Ovary (tissue), 9 donors: ENCODE measurements around the gene TMTC2. TPM values are rescaled to one million over a fixed set of nuclear protein-coding genes. Genes with fewer than 3 reads are reported as not detected.

ENCODE experiments used
- DNase-seq, 5 donors: peaks; one replicate each; pipeline ENCODE4 v3.0.0-alpha.2; 2019 to 2020
- H3K27ac ChIP-seq, 2 donors: fragments of 200-600 bp; one replicate each; pipeline versions ENCODE4 v1.5.1 to v1.8.0; 2019 to 2022
- H3K27me3 ChIP-seq: fragments of 200-600 bp; one replicate; pipeline ENCODE4 v1.8.0; 2022
- H3K36me3 ChIP-seq: fragments of 200-600 bp; sonication (generic); one replicate; pipeline ENCODE4 v1.5.1; 2019
- H3K4me1 ChIP-seq: one replicate; pipeline ENCODE4 v1.8.1; 2013; ENCODE audit warnings: mild to moderate bottlenecking, moderate library complexity; ENCODE audit not compliant: insufficient read depth
- H3K4me3 ChIP-seq: fragments of 200-600 bp; sonication (generic); one replicate; pipeline ENCODE4 v1.5.1; 2017
- H3K9me3 ChIP-seq, 2 donors: fragments of 200-600 bp in 1 of 2; sonication (generic) in 1 of 2; one replicate each; pipeline versions ENCODE4 v1.5.1 to v1.8.1; 2013 to 2019; ENCODE audit warnings: mild to moderate bottlenecking in 1 of 2, moderate library complexity in 1 of 2
- CTCF ChIP-seq, 3 donors: fragments of 450-650 bp in 2 of 3; fragments of 200-600 bp in 1 of 3; IDR thresholded peaks; one replicate each; pipeline versions ENCODE4 v1.5.1 to v1.8.0; 2016 to 2022; ENCODE audit warnings: antibody characterized with exemption in 3 of 3, mild to moderate bottlenecking in 1 of 3
- EP300 ChIP-seq: sonication (generic); formaldehyde crosslinking; IDR thresholded peaks from one replicate; pipeline ENCODE4 v1.6.1; 2017; ENCODE audit warnings: antibody characterized with exemption
- POLR2A ChIP-seq: fragments of 450-650 bp; IDR thresholded peaks from one replicate; pipeline ENCODE4 v1.6.1; 2017; ENCODE audit warnings: antibody characterized with exemption, mild to moderate bottlenecking, moderate library complexity
- WGBS, 3 donors: extraction: QIAGEN DNeasy Blood & Tissue Kit in 1 of 3; methylation state at CpG; one replicate each; pipeline versions ENCODE4 v1.1.5 to v1.1.7; 2013 to 2017; 5-methylcytosine and 5-hydroxymethylcytosine counted together
- intact Hi-C, 4 donors: fragments of 100-400 bp; cut with DNase I; formaldehyde crosslinking; loops; one replicate each; pipeline versions ENCODE4 v1.11.0 to v1.15.1; 2022 to 2023
- polyA plus RNA-seq, 2 donors: library from polyadenylated mRNA; stranded (reverse); fragments of 200-250 nt in 1 of 2; fragments of 350-450 nt in 1 of 2; fragmentation: Illumina TruSeq in 1 of 2; extraction: RNeasy Lipid Tissue Mini Kit (QIAGEN cat#74804) in 1 of 2; gene quantifications; one replicate each; pipeline ENCODE4 v1.2.3, GENCODE V29; 2013 to 2014
- total RNA-seq, 7 donors: library from RNA; depleted of rRNA in 2 of 7; stranded (reverse); fragments of >200 nt in 2 of 7; fragmentation: NEBNext Ultra II Directional in 3 of 7; extraction: Animal tissue kit (Norgen Biotek cat#: 25700) in 3 of 7; gene quantifications; one replicate each; pipeline versions ENCODE4 v1.1.0 to v1.2.4, GENCODE V29; 2016 to 2023
- donor health status: DM: no; HTN: no; CAD: no; lungs with moderate emphysema.
- donor health status: DM: no; HTN: no; CAD: no.
- donor health status: Bipolar disorder and iron deficiency.
- donor health status: DM: yes; HTN: yes; CAD: no.
- donor health status: DM: no; HTN: no; CAD: no.
- donor health status: DM: yes; HTN: yes; CAD: no.

Gene TMTC2
- total and polyA plus RNA-seq, 9 donors = 2.0 to 22.6 (median 5.6) TPM

GRCh38 chr12:82848845-82849244, 162.1 kb downstream of the TMTC2 start:
- WGBS, 3 donors = 90 to 94% (median 93%) methylated on average over 3 of the region's 3 CpGs

GRCh38 chr12:82852529-82852928, 165.8 kb downstream of the TMTC2 start:
- Histone ChIP-seq H3K4me3 (no peak overlapping the region), H3K9me3 (no peaks in the 10 kb centered on the region), H3K27ac (no peak overlapping the region), H3K27me3 (no peaks in the 10 kb centered on the region), H3K36me3 (no peaks in the 10 kb centered on the region), H3K4me1 (no peaks in the 10 kb centered on the region)
- DNase-seq = no peak
- TF ChIP-seq POLR2A (no peak), CTCF (IDR thresholded peaks at IDR 0.05) (no peak), EP300 (no peak)
- 74 to 91% (median 85%) methylated on average over 1 of the region's 1 CpG for WGBS, 3 donors
- intact Hi-C loops = no loop called here

More at GRCh38 chr12:82848845-82849244, 162.1 kb downstream of the TMTC2 start:
- H3K4me3 ChIP-seq = no peak overlapping the region
- no peak for DNase-seq
- intact Hi-C loops = no loop called here
- no peaks in the 10 kb centered on the region for H3K4me1 ChIP-seq
- no peak overlapping the region for H3K27ac ChIP-seq
- no peaks in the 10 kb centered on the region for H3K27me3 ChIP-seq
- H3K9me3 ChIP-seq = no peaks in the 10 kb centered on the region
- TF ChIP-seq EP300 = no peak
- no peak for TF ChIP-seq POLR2A
- TF ChIP-seq CTCF (IDR thresholded peaks at IDR 0.05) = no peak
- H3K36me3 ChIP-seq = no peaks in the 10 kb centered on the region

DNA sequence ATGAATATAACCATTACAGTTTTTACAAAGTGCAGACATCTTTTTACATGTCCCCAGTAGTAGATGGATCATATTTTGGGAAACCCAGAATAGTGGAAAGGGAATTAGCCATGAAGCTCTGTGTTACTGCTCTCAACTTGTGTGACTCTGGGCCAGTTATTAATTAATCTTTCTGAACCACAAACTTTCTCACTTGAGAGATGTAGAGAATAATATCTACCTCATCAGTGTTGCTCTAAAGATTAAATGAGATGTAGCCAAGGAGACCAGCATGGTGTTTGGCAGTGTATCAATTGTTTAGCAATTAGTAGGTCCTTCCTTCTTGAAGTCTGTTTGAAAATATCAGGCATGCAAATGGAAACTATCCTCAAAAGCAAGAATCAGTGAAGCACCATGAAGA, 169.2 kb downstream of the TMTC2 start:
- DNase-seq = no peak
- no peaks in the 10 kb centered on the region for H3K36me3 ChIP-seq
- no peaks in the 10 kb centered on the region for H3K4me1 ChIP-seq
- TF ChIP-seq EP300 (no peak), CTCF (IDR thresholded peaks at IDR 0.05) (no peak), POLR2A (no peak)
- H3K4me3 ChIP-seq = no peak overlapping the region
- H3K27ac ChIP-seq = no peak overlapping the region
- H3K27me3 ChIP-seq = no peaks in the 10 kb centered on the region
- intact Hi-C loops = no loop called here
- no peaks in the 10 kb centered on the region for H3K9me3 ChIP-seq

DNA sequence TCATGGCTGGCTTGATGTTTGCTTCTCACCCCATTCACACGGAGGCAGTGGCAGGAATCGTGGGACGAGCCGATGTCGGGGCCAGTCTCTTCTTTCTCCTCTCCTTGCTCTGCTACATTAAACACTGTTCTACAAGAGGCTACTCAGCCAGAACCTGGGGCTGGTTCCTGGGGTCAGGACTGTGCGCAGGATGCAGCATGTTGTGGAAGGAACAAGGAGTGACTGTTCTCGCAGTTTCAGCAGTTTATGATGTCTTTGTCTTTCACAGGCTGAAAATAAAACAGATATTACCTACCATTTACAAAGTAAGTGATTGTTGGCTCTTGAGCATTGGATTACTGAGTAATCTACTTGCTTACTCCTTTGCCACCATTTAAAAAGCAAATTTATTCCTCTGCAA, 170.6 kb downstream of the TMTC2 start:
- WGBS, 3 donors = 90 to 95% (median 92%) methylated on average over 7 of the region's 7 CpGs
- no peaks in the 10 kb centered on the region for H3K9me3 ChIP-seq
- TF ChIP-seq EP300 = no peak

DNA sequence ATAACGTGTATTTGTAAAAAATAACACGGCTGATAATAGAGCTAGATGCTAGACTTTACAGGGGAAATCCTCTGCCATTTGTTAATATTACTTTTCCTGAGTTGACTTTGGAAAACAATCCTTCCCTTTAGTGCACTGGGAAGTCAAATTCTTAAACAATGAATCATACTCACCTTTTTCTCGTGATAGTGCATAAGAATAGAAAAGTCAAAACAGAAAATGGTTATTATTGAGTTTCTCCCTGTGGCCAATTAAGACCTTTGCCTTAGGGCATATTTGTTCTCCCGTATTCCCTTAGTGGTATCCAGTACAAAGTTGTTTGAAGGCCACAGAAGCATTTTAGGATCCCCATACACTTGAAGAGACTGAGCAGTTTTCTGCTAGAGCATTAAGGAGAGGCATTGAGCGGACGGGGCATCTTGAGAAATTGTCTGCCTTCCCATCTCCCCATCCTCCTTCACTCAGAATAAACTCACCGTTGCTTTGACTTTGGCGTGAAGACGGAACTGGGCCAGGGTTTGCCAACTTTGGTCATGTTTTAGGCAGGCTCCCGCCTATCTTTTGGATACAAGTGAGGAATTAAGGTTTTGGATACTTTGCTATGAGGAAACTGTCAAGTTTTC, 171.3 kb downstream of the TMTC2 start:
- H3K4me1 ChIP-seq = no peaks in the 10 kb centered on the region
- no peak overlapping the region for H3K4me3 ChIP-seq
- intact Hi-C loops = no loop called here
- TF ChIP-seq POLR2A = no peak
- TF ChIP-seq EP300 = no peak
- no peak for TF ChIP-seq CTCF (IDR thresholded peaks at IDR 0.05)
- 84 to 88% (median 86%) methylated on average over 10 of the region's 10 CpGs for WGBS, 3 donors
- H3K27ac ChIP-seq = no peak overlapping the region
- no peaks in the 10 kb centered on the region for H3K9me3 ChIP-seq
- H3K36me3 ChIP-seq = no peaks in the 10 kb centered on the region
- no peaks in the 10 kb centered on the region for H3K27me3 ChIP-seq
- DNase-seq = no peak

More for the DNA sequence above, 170.6 kb downstream of the TMTC2 start:
- DNase-seq = no peak
- Histone ChIP-seq H3K4me1 (no peaks in the 10 kb centered on the region), H3K36me3 (no peaks in the 10 kb centered on the region), H3K27me3 (no peaks in the 10 kb centered on the region), H3K4me3 (no peak overlapping the region), H3K27ac (no peak overlapping the region)
- intact Hi-C loops = no loop called here
